ENCODE measurements around the gene PPP3CA.

The PPP3CA gene

GRCh38 chr4:101142259-101142658, 205.1 kb downstream of the PPP3CA start:
- no peak for DNase-seq
- no peak overlapping the region for H4K91ac ChIP-seq (ENCODE audit: low read depth, low read length)
- no peak overlapping the region for H3K27ac ChIP-seq (ENCODE audit: low read depth, low read length)
- H3K79me2 ChIP-seq (ENCODE audit: control insufficient read depth, insufficient read depth, low read length, poor library complexity) = no peaks in the 10 kb centered on the region
- no peak overlapping the region for H3K4me3 ChIP-seq (ENCODE audit: low read depth, low read length)
- no peak overlapping the region for H3K9ac ChIP-seq (ENCODE audit: low read length)
- H4K8ac ChIP-seq (ENCODE audit: low read depth, low read length) = no peak overlapping the region
- H2BK12ac ChIP-seq (ENCODE audit: low read length) = no peak overlapping the region
- H2AK5ac ChIP-seq (ENCODE audit: low read length) = no peak overlapping the region
- no peak overlapping the region for H2BK120ac ChIP-seq (ENCODE audit: insufficient read depth, low read length, poor library complexity)
- H3K4me1 ChIP-seq (ENCODE audit: control insufficient read depth in 1 of 2, insufficient read depth in 2 of 2, low read length in 2 of 2) = no peaks in the 10 kb centered on the region
- no peak overlapping the region for H3K23ac ChIP-seq (ENCODE audit: low read length)
- no peak overlapping the region for H3K4me2 ChIP-seq (ENCODE audit: low read length)
- H4K12ac ChIP-seq (ENCODE audit: low read depth, low read length) = no peak overlapping the region
- no peaks in the 10 kb centered on the region for H3K79me1 ChIP-seq (ENCODE audit: low read length)
- no peak overlapping the region for H2AFZ ChIP-seq (ENCODE audit: insufficient read depth, low read length, poor library complexity)
- WGBS (ENCODE audit: extremely low coverage, insufficient coverage, insufficient read length) = no CpG with 5 or more reads among the region's 4 CpGs
- H3K18ac ChIP-seq (ENCODE audit: low read length) = no peak overlapping the region
- H2BK5ac ChIP-seq (ENCODE audit: low read depth, low read length, poor library complexity) = no peak overlapping the region
- no peaks in the 10 kb centered on the region for H3K27me3 ChIP-seq (ENCODE audit: insufficient read depth, low read length)
- no peaks in the 10 kb centered on the region for H3K9me3 ChIP-seq (ENCODE audit: insufficient read depth, low read depth, low read length)
- no peak overlapping the region for H3K14ac ChIP-seq (ENCODE audit: low read length)
- H3K4ac ChIP-seq (ENCODE audit: low read depth, low read length) = no peak overlapping the region
- no peaks in the 10 kb centered on the region for H3K36me3 ChIP-seq (ENCODE audit: control insufficient read depth in 1 of 2, insufficient read depth in 2 of 2, low read length in 2 of 2)

GRCh38 chr4:101141855-101142254, 205.5 kb downstream of the PPP3CA start:
- DNase-seq = no peak
- Histone ChIP-seq H2AFZ (ENCODE audit: insufficient read depth, low read length, poor library complexity) (no peak overlapping the region), H4K91ac (ENCODE audit: low read depth, low read length) (no peak overlapping the region), H2BK5ac (ENCODE audit: low read depth, low read length, poor library complexity) (no peak overlapping the region), H3K79me2 (ENCODE audit: control insufficient read depth, insufficient read depth, low read length, poor library complexity) (no peaks in the 10 kb centered on the region), H3K4me2 (ENCODE audit: low read length) (no peak overlapping the region), H2BK120ac (ENCODE audit: insufficient read depth, low read length, poor library complexity) (no peak overlapping the region), H2BK12ac (ENCODE audit: low read length) (no peak overlapping the region), H3K4me1 (ENCODE audit: control insufficient read depth in 1 of 2, insufficient read depth in 2 of 2, low read length in 2 of 2) (no peaks in the 10 kb centered on the region), H3K79me1 (ENCODE audit: low read length) (no peaks in the 10 kb centered on the region), H3K27ac (ENCODE audit: low read depth, low read length) (no peak overlapping the region), H2AK5ac (ENCODE audit: low read length) (no peak overlapping the region), H3K9me3 (ENCODE audit: insufficient read depth, low read depth, low read length) (no peaks in the 10 kb centered on the region), H3K14ac (ENCODE audit: low read length) (no peak overlapping the region), H4K8ac (ENCODE audit: low read depth, low read length) (no peak overlapping the region), H3K4ac (ENCODE audit: low read depth, low read length) (no peak overlapping the region), H3K36me3 (ENCODE audit: control insufficient read depth in 1 of 2, insufficient read depth in 2 of 2, low read length in 2 of 2) (no peaks in the 10 kb centered on the region), H3K9ac (ENCODE audit: low read length) (no peak overlapping the region), H3K23ac (ENCODE audit: low read length) (no peak overlapping the region), H4K12ac (ENCODE audit: low read depth, low read length) (no peak overlapping the region), H3K4me3 (ENCODE audit: low read depth, low read length) (no peak overlapping the region), H3K27me3 (ENCODE audit: insufficient read depth, low read length) (no peaks in the 10 kb centered on the region), H3K18ac (ENCODE audit: low read length) (no peak overlapping the region)
- no CpG with 5 or more reads among the region's 4 CpGs for WGBS (ENCODE audit: extremely low coverage, insufficient coverage, insufficient read length)

- no peak overlapping the region for H2BK12ac ChIP-seq (ENCODE audit: low read length)
- no peaks in the 10 kb centered on the region for H3K4me1 ChIP-seq (ENCODE audit: control insufficient read depth in 1 of 2, insufficient read depth in 2 of 2, low read length in 2 of 2)
- no peak overlapping the region for H3K9ac ChIP-seq (ENCODE audit: low read length)
- H2AFZ ChIP-seq (ENCODE audit: insufficient read depth, low read length, poor library complexity) = no peak overlapping the region
- H4K8ac ChIP-seq (ENCODE audit: low read depth, low read length) = no peak overlapping the region
- no peaks in the 10 kb centered on the region for H3K27me3 ChIP-seq (ENCODE audit: insufficient read depth, low read length)
- H3K27ac ChIP-seq (ENCODE audit: low read depth, low read length) = no peak overlapping the region
- no peak overlapping the region for H3K18ac ChIP-seq (ENCODE audit: low read length)
- no peak overlapping the region for H3K23ac ChIP-seq (ENCODE audit: low read length)
- no peak for DNase-seq
- H4K91ac ChIP-seq (ENCODE audit: low read depth, low read length) = no peak overlapping the region
- no peaks in the 10 kb centered on the region for H3K36me3 ChIP-seq (ENCODE audit: control insufficient read depth in 1 of 2, insufficient read depth in 2 of 2, low read length in 2 of 2)
- no peaks in the 10 kb centered on the region for H3K9me3 ChIP-seq (ENCODE audit: insufficient read depth, low read depth, low read length)
- no peak overlapping the region for H3K4me3 ChIP-seq (ENCODE audit: low read depth, low read length)
- H3K4ac ChIP-seq (ENCODE audit: low read depth, low read length) = no peak overlapping the region
- no peak overlapping the region for H2BK120ac ChIP-seq (ENCODE audit: insufficient read depth, low read length, poor library complexity)
- no peak overlapping the region for H2BK5ac ChIP-seq (ENCODE audit: low read depth, low read length, poor library complexity)
- WGBS (ENCODE audit: extremely low coverage, insufficient coverage, insufficient read length) = no CpG with 5 or more reads among the region's 5 CpGs
- no peak overlapping the region for H4K12ac ChIP-seq (ENCODE audit: low read depth, low read length)
- H3K14ac ChIP-seq (ENCODE audit: low read length) = no peak overlapping the region
- no peak overlapping the region for H2AK5ac ChIP-seq (ENCODE audit: low read length)
- H3K79me2 ChIP-seq (ENCODE audit: control insufficient read depth, insufficient read depth, low read length, poor library complexity) = no peaks in the 10 kb centered on the region
- H3K79me1 ChIP-seq (ENCODE audit: low read length) = no peaks in the 10 kb centered on the region
- H3K4me2 ChIP-seq (ENCODE audit: low read length) = no peak overlapping the region
Measured at GRCh38 chr4:101141230-101141629, 206.1 kb downstream of the PPP3CA start.

DNA sequence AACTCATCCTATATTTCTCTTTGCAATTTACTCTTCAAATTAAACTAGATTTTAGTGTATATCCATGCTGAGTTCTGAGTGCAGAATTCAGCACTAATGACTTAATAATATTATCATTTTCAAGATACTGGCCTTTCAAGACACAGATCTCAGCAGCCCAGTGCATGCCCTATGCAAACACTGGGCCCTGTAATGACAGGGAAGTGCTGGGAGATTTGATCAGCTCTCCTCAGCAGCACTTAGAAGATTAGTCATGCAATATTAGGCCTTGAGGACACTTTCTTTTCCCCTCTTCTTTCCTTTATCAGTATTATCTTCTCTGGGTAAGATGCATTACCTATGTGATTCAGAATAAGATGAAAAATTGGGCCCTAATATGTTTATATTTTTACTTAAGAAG, 207.1 kb downstream of the PPP3CA start:
- Histone ChIP-seq H3K27ac (ENCODE audit: low read depth, low read length) (no peak overlapping the region), H3K4ac (ENCODE audit: low read depth, low read length) (no peak overlapping the region), H2BK12ac (ENCODE audit: low read length) (no peak overlapping the region), H4K12ac (ENCODE audit: low read depth, low read length) (no peak overlapping the region), H3K14ac (ENCODE audit: low read length) (no peak overlapping the region), H2BK5ac (ENCODE audit: low read depth, low read length, poor library complexity) (no peak overlapping the region), H3K4me2 (ENCODE audit: low read length) (no peak overlapping the region), H3K9me3 (ENCODE audit: insufficient read depth, low read depth, low read length) (no peaks in the 10 kb centered on the region), H2AK5ac (ENCODE audit: low read length) (no peak overlapping the region), H2BK120ac (ENCODE audit: insufficient read depth, low read length, poor library complexity) (no peak overlapping the region), H3K23ac (ENCODE audit: low read length) (no peak overlapping the region), H3K4me1 (ENCODE audit: control insufficient read depth in 1 of 2, insufficient read depth in 2 of 2, low read length in 2 of 2) (no peaks in the 10 kb centered on the region), H2AFZ (ENCODE audit: insufficient read depth, low read length, poor library complexity) (no peak overlapping the region), H3K79me2 (ENCODE audit: control insufficient read depth, insufficient read depth, low read length, poor library complexity) (no peaks in the 10 kb centered on the region), H3K79me1 (ENCODE audit: low read length) (no peaks in the 10 kb centered on the region), H3K27me3 (ENCODE audit: insufficient read depth, low read length) (no peaks in the 10 kb centered on the region), H4K91ac (ENCODE audit: low read depth, low read length) (no peak overlapping the region), H3K4me3 (ENCODE audit: low read depth, low read length) (no peak overlapping the region), H3K36me3 (ENCODE audit: control insufficient read depth in 1 of 2, insufficient read depth in 2 of 2, low read length in 2 of 2) (no peaks in the 10 kb centered on the region), H4K8ac (ENCODE audit: low read depth, low read length) (no peak overlapping the region), H3K9ac (ENCODE audit: low read length) (no peak overlapping the region), H3K18ac (ENCODE audit: low read length) (no peak overlapping the region)
- no peak for DNase-seq
